Ureter (tissue), 1 donor: ENCODE data around the gene PLA2G10. TPM values are rescaled to one million over a fixed set of nuclear protein-coding genes. Genes with fewer than 3 reads are reported as not detected.
"Not testable (repeated sequence)": the region's sequence is repeated elsewhere in the genome, so short reads cannot be mapped to it uniquely, and the experiment has no call there.

Experiments used
- DNase-seq: peaks from one replicate; pipeline ENCODE4 v3.0.0-alpha.2; 2020; ENCODE audit warnings: low spot score
- total RNA-seq: library from RNA; stranded (reverse); gene quantifications from one replicate; pipeline ENCODE4 v1.2.4, GENCODE V29; 2023
- donor health status: DM: yes; HTN: yes; CAD: no.

The PLA2G10 gene
- total RNA-seq, 1 donor from 2014 or later = 1.4 TPM

DNA sequence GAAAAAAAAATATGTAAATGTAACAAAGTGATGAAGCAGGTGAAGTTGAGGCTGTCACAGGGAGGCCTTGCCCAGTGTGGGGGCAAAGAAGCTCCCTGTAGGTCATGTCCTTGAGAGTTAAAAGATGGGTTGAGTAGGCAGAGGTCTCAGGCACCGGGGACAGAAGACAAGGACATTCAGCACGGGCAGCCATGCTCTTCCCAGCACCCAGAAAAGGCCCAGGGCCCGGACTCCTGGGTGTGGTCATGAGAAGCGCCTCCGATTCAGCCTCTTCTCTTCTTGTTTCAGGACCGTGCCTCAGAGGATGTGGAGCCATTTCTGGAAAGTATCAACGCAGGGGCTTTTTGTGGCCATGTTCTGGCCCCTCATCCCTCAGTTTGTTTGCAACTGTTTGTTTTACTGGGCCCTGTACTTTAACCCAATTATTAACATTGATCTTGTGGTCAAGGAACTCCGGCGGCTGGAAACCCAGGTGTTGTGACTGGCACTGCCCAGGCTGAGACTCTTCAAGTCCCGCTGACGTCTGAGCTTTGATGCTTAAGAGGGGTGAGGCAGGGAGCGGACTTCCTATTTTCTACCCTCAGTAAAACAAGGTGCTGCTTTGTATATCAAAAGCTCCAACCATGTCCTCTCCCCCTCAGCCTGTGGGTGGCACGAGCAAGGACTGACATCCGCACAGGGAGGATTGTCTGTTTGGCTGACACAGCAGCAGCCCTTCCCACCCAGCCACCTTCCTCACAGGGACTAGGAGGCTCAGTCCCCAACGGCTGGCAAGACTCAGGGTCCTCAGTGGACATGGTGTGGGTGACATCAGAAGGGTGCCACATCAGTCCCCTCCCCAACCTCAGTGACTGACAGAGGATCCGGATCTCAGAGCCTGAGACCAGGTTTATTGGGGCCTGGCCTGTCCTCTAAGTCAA, 26.5 kb downstream of the PLA2G10 start:
- no peak for DNase-seq

DNA sequence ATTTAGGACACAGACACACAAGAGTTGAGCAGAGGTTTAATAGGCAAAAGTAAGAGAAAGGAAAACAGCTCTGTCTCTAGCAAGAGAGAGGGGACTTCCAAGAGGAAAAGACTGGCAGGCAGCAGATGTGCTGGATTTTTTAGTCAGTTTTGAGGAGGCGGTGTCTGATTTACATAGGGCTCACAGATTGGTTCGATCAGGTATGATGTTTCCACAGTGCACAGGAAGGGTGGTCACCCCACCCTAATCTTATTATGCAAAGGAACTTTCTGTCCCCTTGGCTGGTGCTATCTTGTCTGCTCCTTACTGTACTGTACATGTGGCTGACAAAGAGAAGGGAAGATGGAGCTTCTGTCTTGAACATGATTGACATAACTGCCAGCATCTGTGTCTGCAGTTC, 36.0 kb downstream of the PLA2G10 start:
- no peak for DNase-seq

DNA sequence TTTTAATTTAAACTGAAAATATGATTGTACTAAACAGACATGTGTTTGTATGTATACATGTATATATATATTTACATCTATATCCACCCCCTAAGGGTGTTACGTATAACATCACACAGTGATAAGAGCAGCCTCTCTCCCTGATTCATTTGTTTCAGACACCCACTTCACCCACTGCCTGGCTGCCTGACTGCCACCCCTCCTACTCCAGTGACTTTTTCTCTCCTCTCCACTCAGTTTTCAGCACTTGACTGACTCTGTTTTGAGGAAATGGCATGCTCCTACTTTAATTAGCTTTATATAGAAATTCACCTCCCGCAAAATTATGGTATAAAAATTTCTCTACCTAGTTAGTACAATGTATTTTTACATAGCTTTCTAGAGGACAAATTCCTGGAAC, 41.4 kb downstream of the PLA2G10 start:
- DNase-seq = no peak

DNA sequence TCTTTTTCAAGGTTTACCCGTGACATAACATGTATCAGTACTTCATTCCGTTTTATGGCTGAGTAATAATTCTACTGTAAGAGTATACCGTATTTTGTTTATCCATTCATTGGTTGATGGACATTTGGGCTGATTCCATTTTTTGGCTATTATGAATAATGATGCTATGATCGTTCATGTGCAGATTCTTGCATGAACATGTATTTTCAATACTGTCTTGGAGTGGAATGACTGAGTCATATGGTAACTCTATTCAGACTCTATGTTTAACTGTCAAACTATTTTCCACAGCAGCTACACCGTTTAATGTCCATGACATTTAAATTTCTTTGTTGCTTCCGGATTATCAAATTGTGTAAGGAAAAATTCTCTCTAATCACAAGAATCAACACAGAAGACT, 43.5 kb downstream of the PLA2G10 start:
- DNase-seq = no peak

DNA sequence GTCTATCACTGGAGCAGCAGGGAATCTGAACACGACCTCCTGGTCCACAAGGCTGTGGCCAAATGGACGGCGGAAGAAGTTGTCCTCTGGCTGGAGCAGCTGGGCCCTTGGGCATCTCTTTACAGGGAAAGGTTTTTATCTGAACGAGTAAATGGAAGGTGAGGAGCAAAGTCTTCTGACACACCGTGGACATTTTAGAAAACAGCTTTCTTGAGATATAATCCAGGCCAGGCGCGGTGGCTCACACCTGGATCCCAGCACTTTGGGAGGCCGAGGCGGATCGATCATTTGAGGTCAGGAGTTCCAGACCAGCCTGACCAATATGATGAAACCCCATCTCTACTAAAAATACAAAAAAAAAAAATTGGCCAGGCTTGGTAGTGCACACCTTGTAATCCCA, 44.3 kb downstream of the PLA2G10 start:
- no peak for DNase-seq

DNA sequence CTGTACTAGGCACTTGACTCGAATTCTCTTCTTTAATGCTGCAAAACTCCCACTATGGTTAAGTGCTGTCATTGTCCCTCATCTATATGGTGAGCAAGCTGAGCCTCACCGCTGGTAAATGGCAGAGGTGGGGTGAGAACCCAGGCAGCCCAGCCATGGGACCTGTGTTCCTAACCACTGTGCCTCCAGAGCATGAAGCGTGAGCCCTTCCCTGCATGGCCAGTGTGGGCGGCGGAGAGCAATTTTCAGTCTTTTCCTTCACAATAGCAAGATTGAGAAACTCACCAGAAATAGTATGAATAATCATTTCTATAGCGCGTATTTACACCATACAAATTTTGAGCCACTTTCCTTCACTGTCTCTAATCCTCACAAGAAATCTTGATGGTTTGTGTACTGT, 52.2 kb downstream of the PLA2G10 start:
- DNase-seq = no peak

DNA sequence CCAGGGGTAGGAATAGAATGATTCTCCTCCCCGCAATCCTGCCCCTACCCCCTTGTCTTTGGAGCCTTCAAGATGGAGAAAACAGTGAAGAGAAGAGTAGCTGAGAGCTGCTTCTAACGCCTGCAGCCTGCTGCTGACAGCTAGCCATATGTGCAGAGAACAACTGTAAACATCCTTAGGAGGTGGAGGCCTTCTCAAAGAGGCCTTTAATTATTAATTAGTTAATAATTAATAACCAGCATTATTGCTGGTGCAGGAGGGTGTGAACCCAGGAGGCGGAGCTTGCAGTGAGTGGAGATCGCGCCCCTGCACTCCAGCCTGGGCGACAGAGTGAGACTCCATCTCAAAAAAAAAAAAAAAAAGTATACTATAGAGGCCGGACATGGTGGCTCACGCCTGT, 52.9 kb downstream of the PLA2G10 start:
- no peak for DNase-seq

DNA sequence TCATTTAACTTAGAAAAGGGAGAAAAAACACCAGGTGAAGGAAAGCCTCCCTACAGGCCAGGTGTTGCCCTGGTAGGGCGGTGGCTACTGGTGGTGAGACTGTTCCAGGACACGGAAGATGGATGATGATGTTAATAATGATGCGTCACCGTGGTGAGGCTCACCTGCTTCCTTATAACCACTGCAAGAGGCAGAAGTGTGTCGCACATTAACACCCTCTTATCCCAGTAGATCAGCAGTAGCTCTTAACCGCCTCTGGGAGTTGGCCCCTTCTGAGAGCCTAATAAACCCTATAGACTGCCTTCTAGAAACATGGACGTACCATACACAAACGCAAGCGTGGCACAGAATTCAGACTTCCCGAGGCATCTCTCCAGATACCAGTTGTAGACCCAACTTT, 53.6 kb downstream of the PLA2G10 start:
- no peak for DNase-seq

DNA sequence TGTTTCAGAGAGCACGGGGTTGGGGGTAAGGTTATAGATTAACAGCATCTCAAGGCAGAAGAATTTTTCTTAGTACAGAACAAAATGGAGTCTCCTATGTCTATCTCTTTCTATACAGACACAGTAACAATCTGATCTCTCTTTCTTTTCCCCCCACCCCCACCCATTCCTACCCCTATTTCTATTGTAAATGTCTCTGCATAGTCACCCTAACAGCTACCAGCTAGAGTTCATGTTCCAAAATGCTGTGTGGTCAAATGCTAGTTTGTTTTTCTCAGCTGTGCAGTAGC, 57.2 kb downstream of the PLA2G10 start:
- DNase-seq = not testable (repeated sequence)

DNA sequence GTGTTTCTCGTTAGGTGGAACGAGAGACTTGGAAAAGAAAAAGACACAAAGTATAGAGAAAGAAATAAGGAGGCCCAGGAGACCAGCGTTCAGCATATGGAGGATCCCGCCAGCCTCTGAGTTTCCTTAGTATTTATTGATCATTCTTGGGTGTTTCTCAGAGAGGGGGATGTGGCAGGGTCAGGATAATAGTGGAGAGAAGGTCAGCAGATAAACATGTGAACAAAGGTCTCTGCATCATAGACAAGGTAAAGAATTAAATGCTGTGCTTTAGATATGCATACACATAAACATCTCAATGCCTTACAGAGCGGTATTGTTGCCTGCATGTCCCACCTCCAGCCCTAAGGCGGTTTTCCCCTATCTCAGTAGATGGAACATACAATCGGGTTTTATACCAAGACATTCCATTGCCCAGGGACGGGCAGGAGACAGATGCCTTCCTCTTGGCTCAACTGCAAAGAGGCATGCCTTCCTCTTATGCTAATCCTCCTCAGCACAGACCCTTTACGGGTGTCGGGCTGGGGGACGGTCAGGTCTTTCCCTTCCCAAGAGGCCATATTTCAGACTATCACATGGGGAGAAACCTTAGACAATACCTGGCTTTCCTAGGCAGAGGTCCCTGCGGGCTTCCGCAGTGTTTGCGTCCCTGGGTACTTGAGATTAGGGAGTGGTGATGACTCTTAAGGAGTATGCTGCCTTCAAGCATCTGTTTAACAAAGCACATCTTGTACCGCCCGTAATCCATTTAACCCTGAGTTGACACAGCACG, 57.7 kb downstream of the PLA2G10 start:
- not testable (repeated sequence) for DNase-seq

DNA sequence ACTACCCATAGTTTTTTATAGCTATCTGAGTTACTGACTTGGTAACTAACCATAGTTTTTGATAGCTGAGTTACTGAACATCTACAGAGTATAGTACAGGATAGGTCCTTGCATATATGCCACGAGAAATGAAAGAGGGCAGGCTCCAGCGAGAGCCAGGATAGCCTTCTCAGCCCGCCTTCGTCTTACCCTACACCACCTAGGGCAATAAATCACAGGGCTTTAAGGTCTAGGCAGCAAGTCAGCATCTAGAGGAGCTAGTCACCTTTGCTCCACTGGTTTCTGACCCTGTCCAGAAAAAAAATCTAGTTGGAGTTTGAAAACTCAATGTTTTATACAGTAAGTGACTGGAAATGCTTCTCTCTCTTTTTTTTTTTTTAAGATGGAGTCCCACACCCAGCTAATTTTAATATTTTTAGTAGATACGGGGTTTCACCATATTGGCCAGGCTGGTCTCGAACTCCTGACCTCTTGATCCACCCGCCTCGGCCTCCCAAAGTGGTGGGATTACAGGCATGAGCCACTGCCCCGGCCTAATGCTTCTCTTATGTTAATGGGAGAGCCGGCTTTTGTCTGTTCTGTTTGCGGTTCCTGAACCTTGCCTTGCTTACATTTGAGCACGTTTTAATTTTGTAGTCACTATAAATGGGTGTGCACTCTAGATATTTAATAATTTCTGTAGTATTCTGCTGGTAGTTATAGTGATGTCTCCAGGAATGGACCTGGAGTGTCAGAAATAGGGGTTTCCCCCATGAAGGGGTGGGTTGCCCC, 58.5 kb downstream of the PLA2G10 start:
- DNase-seq = no peak

DNA sequence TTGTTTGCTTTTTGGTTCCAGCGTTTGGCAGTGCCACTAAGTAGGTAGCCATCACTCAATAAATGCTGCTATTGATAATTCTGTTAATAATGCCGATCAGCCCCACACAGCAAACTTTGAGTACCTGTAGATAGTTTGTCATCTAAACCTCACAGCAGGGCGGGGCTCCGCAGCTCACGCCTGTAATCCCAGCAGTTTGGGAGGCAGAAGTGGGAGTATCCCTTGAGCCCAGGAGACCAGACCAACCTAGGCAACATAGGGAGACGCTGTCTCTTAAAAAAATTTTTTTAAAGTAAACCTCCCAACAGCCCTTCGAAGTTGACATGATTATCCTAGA, 59.8 kb downstream of the PLA2G10 start:
- no peak for DNase-seq

DNA sequence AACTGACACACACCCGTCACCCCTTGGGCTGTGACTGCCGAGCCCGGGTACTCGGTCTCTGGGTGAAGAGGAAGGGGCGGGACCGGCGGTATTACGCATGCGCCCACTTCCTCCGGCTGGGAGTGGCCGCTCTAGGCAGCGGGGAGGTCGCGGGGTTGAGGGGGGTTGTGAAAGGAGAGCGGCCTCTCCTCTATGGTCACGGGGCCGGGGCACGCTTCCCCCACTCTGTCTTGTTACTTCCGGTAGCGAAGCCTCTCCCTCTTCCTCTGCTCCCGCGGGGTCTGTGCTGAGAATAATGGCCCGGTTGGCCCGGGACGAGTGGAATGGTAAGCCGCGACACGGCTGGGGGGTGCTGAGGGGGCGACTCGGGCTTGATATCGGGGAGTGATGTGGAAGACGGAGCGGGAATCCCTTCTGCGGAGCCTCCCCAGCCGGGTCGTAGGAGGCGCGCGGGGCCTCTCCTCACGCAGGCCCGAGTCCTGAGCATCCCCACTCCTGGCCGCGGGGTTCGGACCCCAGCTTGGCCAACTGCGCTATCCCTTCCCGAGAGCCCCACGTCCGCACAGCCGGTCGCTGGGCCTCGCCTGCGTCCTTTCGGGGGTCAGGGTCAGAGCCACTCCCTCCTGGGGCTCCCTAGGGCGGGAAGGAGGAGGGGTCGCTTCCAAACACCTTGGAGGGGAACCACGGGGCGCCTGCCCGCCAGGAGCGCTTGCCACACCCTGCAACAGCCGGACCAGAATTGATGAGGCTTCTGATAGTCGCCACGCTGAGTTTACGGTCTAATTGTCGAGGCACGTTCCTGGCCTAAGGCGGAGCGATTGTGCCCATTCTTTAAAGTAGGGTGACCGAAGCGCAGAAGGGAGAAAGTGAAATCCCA, 61.2 kb downstream of the PLA2G10 start, which contains the start of gene BFAR:
TSS of gene BFAR (plus strand) at position 259 of the 877 bp plus-strand sequence. CDS start 11,396 bp downstream, outside the sequence.
- peak; percentile 99 for DNase-seq

DNA sequence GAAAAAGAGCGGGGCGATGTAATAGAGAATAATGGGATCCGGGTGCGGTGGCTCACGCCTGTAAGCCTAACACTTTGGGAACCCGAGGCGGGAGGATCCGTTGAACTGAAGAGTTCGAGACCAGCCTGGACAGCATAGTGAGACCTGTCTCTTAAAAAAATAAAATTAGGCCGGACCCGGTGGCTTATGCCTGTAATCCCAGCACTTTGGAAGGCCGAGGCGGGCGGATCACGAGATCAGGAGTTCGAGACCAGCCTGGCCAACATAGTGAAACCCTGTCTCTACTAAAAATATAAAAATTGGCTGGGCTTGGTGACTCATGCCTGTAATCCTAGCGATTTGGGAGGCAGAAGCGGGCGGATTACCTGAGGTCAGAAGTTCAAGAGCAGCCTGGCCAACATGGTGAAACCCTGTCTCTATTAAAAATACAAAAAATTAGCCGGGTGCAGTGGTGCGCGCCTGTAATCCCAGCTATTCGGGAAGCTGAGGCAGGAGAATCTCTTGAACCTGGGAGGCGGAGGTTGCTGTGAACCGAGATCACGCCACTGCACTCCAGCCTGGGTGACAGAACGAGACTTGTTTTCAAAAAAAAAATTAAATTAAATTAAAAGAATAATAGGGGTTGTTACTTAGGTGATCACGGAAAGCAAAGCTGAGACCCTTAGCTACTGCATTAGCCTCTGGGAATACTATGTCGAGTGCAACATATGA, 63.3 kb downstream of the PLA2G10 start:
- not testable (repeated sequence) for DNase-seq

DNA sequence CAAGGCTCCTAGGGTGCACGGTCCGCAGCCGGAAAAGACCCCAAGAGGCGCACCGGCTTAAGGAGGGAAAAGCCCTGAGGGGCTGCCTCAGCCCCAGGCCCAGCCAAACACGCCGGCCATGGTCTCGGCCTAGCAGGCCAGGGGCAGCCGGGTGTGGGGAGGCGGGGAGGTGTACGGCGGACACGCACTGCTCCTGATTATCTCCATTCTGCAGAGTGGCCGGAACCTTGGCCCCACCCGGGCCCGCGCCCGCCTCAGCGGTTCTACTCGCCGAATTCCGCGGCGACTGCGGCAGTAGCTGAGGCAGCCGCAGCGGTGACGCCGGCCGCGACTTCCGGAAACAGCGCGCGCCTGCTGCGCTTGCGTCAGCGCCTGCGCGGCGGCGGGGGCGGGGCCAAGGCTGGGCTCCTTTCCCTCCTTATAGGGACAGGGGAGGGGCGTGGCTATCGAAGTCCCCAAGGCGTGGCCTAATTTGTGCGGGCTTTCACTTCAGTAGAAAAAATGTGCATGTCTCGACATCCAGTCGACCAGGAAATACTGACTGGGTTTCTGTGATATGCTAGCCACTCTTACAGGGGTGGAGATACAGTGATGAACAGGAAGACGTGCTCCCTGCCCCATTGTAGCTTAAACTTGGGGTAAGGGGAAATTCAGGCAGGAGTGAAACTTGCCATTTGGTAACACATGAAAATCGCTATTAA, 64.0 kb downstream of the PLA2G10 start, which contains the start of gene PARN:
TSS of gene PARN (minus strand) at position 342 of the 701 bp plus-strand sequence. CDS start at position 207, 135 bp downstream.
- DNase-seq = peak; percentile 98

DNA sequence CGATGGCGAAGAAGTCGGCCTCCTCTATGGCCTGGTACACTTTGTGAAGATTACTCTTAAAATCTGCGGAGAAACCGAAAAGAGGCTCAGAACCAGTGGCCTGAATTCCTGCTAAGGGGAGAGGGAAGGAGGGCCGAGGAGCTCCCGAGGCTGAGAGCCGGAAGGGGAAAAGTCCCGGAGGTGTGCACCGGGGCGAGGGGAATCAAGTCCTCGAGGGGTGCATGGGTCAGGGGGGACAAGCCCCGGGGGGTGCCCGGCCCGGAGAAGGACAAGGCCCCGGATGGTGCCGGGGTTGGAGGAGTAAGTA, 64.5 kb downstream of the PLA2G10 start:
- DNase-seq = peak; percentile 57

DNA sequence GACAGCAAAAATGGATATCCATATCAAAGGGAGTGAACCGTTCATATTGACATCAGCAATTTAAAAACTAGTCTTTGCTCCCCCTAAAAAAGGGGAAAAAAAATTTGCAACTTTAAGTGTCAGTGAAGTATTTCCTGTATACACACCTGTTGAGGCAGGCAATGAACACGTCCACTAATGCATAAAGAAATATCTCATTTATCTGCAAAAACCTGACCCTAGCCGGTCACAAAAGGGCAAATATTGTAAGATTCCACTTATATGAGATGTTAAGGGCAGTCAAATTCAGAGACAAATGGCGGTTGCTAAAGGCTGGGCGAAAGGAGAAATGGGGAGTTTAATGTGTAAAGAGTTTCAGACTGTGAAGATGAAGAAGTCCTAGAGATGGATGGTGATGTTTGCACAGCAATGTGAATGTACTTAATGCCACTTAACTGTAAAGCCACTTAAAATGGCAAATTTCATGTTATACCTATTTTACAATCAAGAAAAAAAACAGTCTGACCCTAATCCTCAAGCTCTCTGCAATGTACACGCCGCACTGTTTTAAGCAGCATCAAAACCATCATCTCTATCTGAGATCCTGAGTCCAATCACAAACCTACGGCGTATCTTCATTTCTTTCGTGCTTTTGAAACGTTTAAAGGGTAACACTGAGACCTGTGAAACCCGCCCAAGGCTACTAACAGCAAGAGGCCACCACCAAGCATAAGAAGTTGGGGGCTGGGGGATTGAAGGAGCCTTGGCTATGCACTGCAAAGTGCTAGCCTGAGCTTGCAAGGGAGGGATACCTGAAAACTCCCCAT, 65.1 kb downstream of the PLA2G10 start:
- no peak for DNase-seq

DNA sequence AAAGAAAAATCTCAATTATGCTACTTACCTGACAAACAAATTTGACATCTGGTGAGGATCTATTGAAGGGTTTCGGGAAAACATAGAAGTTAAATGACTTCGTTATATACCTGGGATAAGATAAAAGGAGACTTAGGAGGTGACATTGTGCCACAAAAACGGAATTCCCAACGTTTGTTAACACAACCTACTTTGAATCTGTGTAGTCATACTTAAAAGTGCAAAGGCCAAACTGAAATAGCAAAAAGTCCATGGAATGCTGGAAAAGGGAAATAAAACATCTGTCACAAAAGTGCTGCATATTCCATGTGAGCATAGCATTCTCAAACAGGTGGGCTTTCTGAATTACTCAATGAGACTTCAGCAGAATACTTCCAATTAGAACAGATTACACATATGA, 67.0 kb downstream of the PLA2G10 start:
- DNase-seq = no peak
